Activated CD4-positive, alpha-beta T cell treated with anti-CD3 and anti-CD28 coated beads for 24 hours (primary cell): ENCODE measurements around the gene LAMA2.
"Not testable (repeated sequence)": the region's sequence is repeated elsewhere in the genome, so short reads cannot be mapped to it uniquely, and the experiment has no call there.

ENCODE experiments used
- DNase-seq, 2 donors: peaks; one replicate each; pipeline ENCODE4 v3.0.0-alpha.2; 2020; ENCODE audit warnings: low read depth in 2 of 2

LAMA2 gene

GRCh38 chr6:129084406-129084805 lies 201.5 kb downstream of the LAMA2 start:
- DNase-seq: no peak

- DNase-seq: not testable (repeated sequence)
Observed at GRCh38 chr6:129088481-129088880, 205.5 kb downstream of the LAMA2 start.

- no peak for DNase-seq
Observed at GRCh38 chr6:129089357-129089756, 206.4 kb downstream of the LAMA2 start.

- no peak for DNase-seq
Observed at GRCh38 chr6:129094147-129094546, 211.2 kb downstream of the LAMA2 start.

GRCh38 chr6:129096651-129097290 lies 213.8 kb downstream of the LAMA2 start:
- no peak for DNase-seq

GRCh38 chr6:129098061-129098553 lies 215.2 kb downstream of the LAMA2 start:
- no peak for DNase-seq

GRCh38 chr6:129099696-129100095 lies 216.8 kb downstream of the LAMA2 start:
- DNase-seq: no peak

- DNase-seq: no peak
Observed at GRCh38 chr6:129100164-129100563, 217.2 kb downstream of the LAMA2 start.

- no peak for DNase-seq
Observed at GRCh38 chr6:129102741-129103140, 219.8 kb downstream of the LAMA2 start.

- DNase-seq: no peak
Observed at GRCh38 chr6:129104131-129104530, 221.2 kb downstream of the LAMA2 start.

- no peak for DNase-seq
Observed at GRCh38 chr6:129104560-129104959, 221.6 kb downstream of the LAMA2 start.

- DNase-seq: no peak
Observed at GRCh38 chr6:129105035-129105434, 222.1 kb downstream of the LAMA2 start.

GRCh38 chr6:129105793-129106192 lies 222.9 kb downstream of the LAMA2 start:
- no peak for DNase-seq

GRCh38 chr6:129108337-129108736 lies 225.4 kb downstream of the LAMA2 start:
- DNase-seq: no peak

GRCh38 chr6:129110690-129111343 lies 227.9 kb downstream of the LAMA2 start:
- no peak for DNase-seq

GRCh38 chr6:129111346-129111745 lies 228.4 kb downstream of the LAMA2 start:
- no peak for DNase-seq

GRCh38 chr6:129111853-129112252 lies 228.9 kb downstream of the LAMA2 start:
- DNase-seq: no peak

GRCh38 chr6:129112591-129112990 lies 229.7 kb downstream of the LAMA2 start:
- DNase-seq: no peak

- DNase-seq: no peak
Observed at GRCh38 chr6:129113637-129114036, 230.7 kb downstream of the LAMA2 start.

GRCh38 chr6:129114636-129115391 lies 231.9 kb downstream of the LAMA2 start:
- DNase-seq: no peak

GRCh38 chr6:129115471-129115870 lies 232.5 kb downstream of the LAMA2 start:
- no peak for DNase-seq

- no peak for DNase-seq
Observed at GRCh38 chr6:129117355-129117754, 234.4 kb downstream of the LAMA2 start.
